Esophagus squamous epithelium (tissue), 5 donors: Measurements from ENCODE around the gene SALL3. TPM values are rescaled to one million over a fixed set of nuclear protein-coding genes. Genes with fewer than 3 reads are reported as not detected.

Experiments
- DNase-seq: peaks from one replicate; lab custom pipeline; 2025; lab: John Stamatoyannopoulos, UW
- H3K27ac ChIP-seq, 4 donors: fragments of 200-600 bp; sonication (generic); one replicate each; pipeline ENCODE4 v1.5.1; 2016 to 2019; ENCODE audit warnings: mild to moderate bottlenecking in 1 of 4
- H3K27me3 ChIP-seq, 4 donors: fragments of 200-600 bp; sonication (generic); 1 replicate in 3 of 4; 2 replicates in 1 of 4; pipeline versions ENCODE4 v1.5.1 to v1.6.0; 2017 to 2021; ENCODE audit warnings: antibody characterized with exemption in 1 of 4
- H3K36me3 ChIP-seq, 3 donors: fragments of 200-600 bp; sonication (generic); one replicate each; pipeline ENCODE4 v1.5.1; 2016 to 2019
- H3K4me1 ChIP-seq, 3 donors: fragments of 200-600 bp; sonication (generic); one replicate each; pipeline ENCODE4 v1.5.1; 2017 to 2019
- H3K4me3 ChIP-seq, 4 donors: fragments of 200-600 bp; sonication (generic); 1 replicate in 3 of 4; 2 replicates in 1 of 4; pipeline ENCODE4 v1.5.1; 2016 to 2019; ENCODE audit warnings: mild to moderate bottlenecking in 2 of 4, moderate library complexity in 1 of 4
- H3K9me3 ChIP-seq, 3 donors: fragments of 200-600 bp; sonication (generic); one replicate each; pipeline ENCODE4 v1.5.1; 2016 to 2019
- POLR2A ChIP-seq, 4 donors: fragments of 450-650 bp; IDR thresholded peaks; one replicate each; pipeline ENCODE4 v1.6.1; 2017; ENCODE audit warnings: antibody characterized with exemption in 4 of 4, mild to moderate bottlenecking in 4 of 4, moderate library complexity in 3 of 4
- WGBS, 2 donors: methylation state at CpG; one replicate each; pipeline ENCODE4 v1.1.5; 2018; 5-methylcytosine and 5-hydroxymethylcytosine counted together
- intact Hi-C: fragments of 100-400 bp; cut with DNase I; formaldehyde crosslinking; loops from one replicate; pipeline ENCODE4 v1.15.0; 2022
- total RNA-seq, 4 donors: library from RNA; depleted of rRNA; stranded (reverse); fragments of >200 nt; gene quantifications; one replicate each; pipeline ENCODE4 v1.1.0, GENCODE V29; 2016
- TF ChIP-seq, protein P1 (sequence below), 6 experiments: fragments of 450-650 bp in 4 of 6; fragments of 200-600 bp in 2 of 6; sonication (generic) in 2 of 6; IDR thresholded peaks; one replicate each; pipeline ENCODE4 v1.5.1; 2016 to 2019; ENCODE audit warnings: antibody characterized with exemption in 6 of 6, mild to moderate bottlenecking in 4 of 6, moderate library complexity in 4 of 6
- donor health status: DM: yes; HTN: yes; CAD: no.

SALL3 gene
- total RNA-seq, 4 donors from 2014 or later: not detected

DNA sequence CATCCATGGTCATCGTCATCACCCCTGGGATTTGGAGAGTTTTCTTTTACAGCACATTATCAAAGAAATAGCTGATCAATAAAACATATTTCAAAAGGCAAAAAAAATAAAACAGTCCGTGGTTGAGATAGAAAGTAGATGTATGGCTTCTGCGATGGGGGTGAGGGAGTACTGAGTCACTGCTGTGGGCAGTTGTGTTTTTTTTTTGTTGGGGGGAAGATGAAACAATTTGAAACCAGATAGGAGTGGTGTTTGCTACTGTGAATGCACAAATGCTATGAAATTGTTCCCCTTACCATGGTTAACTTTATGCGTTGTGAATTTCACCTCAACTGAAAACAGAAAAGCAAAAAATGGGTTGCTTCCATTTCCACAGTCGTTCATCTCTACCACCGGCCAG lies 11.9 kb upstream of the SALL3 start:
- Histone ChIP-seq H3K27me3 (peaks cover 0 to 59% (median 5%) of the 10 kb centered on the region in 4 donors), H3K27ac (no peak overlapping the region), H3K36me3 (no peaks in the 10 kb centered on the region), H3K9me3 (no peaks in the 10 kb centered on the region), H3K4me3 (no peak overlapping the region), H3K4me1 (no peaks in the 10 kb centered on the region)
- no peak for TF ChIP-seq POLR2A (IDR thresholded peaks at IDR 0.05)
- TF ChIP-seq, protein P1, sequence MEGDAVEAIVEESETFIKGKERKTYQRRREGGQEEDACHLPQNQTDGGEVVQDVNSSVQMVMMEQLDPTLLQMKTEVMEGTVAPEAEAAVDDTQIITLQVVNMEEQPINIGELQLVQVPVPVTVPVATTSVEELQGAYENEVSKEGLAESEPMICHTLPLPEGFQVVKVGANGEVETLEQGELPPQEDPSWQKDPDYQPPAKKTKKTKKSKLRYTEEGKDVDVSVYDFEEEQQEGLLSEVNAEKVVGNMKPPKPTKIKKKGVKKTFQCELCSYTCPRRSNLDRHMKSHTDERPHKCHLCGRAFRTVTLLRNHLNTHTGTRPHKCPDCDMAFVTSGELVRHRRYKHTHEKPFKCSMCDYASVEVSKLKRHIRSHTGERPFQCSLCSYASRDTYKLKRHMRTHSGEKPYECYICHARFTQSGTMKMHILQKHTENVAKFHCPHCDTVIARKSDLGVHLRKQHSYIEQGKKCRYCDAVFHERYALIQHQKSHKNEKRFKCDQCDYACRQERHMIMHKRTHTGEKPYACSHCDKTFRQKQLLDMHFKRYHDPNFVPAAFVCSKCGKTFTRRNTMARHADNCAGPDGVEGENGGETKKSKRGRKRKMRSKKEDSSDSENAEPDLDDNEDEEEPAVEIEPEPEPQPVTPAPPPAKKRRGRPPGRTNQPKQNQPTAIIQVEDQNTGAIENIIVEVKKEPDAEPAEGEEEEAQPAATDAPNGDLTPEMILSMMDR (IDR thresholded peaks at IDR 0.05): no peak
- DNase-seq: no peak
- 64 to 79% methylated on average over 6 of the region's 6 CpGs for WGBS, 2 donors
- intact Hi-C loops: no loop called here

DNA sequence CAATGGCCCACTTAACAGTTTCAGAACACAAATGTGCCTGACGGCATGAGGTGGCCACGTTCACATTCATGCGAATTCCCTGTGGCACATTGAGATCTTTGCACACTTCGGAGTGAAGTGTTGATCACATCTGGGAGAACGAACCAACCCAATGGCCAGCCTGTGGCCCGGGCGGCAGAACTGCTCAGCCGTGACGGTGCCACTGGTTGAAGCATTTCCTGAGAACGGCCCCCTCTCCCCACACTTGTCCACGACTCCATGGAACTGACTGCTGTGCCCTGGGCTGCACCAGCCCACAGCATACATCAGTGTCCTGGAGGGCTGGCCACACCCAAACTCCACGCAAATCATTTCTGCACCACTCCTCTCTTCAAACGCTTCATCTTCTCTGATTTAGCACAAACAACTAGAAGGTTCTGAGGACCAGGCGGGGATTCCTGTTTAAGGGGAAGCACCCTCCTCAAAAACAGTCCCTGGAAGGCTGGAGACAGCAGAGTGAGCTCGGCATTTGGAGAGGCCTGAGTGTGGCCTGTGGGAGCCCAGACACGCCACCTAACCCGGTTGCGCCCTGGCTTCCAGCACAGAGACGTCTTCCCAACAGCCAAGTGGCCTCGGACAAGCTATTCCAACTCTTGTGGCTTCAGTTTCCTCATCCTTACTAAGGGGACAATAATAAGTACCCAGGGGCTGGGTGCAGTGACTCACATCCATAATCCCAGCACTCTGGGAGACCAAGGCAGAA lies 9.9 kb upstream of the SALL3 start:
- WGBS, 2 donors: 82 to 85% methylated on average over 11 to 14 of the region's 20 CpGs
- H3K27ac ChIP-seq: no peak overlapping the region
- peaks cover 9 to 19% (median 15%) of the 10 kb centered on the region in 3 donors for H3K4me1 ChIP-seq
- H3K4me3 ChIP-seq: no peak overlapping the region
- no peaks in the 10 kb centered on the region for H3K36me3 ChIP-seq
- no peak for TF ChIP-seq POLR2A (IDR thresholded peaks at IDR 0.05)
- TF ChIP-seq, protein P1 (IDR thresholded peaks at IDR 0.05): no peak
- intact Hi-C loops: no loop called here
- DNase-seq: no peak
- H3K9me3 ChIP-seq: no peaks in the 10 kb centered on the region
- peaks cover 15 to 80% (median 22%) of the 10 kb centered on the region in 4 donors for H3K27me3 ChIP-seq

DNA sequence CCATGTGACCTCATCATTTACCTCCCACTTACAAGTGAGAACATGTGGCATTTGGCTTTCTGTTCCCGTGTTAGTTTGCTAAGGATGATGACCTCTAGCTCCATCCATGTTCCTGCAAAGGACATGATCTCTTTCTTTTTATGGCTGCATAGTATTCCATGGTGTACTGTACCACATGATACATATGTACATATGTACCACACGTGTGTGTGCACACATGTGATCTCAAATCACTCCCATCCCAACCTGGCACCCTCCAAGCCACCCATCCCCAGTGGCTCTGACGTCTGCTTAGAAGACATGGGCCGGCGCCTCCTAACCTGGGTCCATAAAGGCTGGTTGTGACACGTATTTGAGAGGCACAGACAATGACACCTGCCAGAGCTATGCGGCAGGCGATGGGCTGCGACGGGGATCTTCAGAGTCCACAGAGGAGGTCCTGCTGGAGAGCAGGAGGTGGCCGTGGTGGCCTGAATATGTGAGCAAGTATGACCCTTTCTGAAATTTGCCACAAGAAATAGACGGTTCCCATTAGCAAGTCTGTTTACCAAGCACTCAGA lies 8.8 kb upstream of the SALL3 start:
- TF ChIP-seq, protein P1 (IDR thresholded peaks at IDR 0.05): no peak
- TF ChIP-seq POLR2A (IDR thresholded peaks at IDR 0.05): no peak
- Histone ChIP-seq H3K27ac (no peak overlapping the region), H3K4me3 (no peak overlapping the region), H3K9me3 (no peaks in the 10 kb centered on the region), H3K36me3 (no peaks in the 10 kb centered on the region), H3K27me3 (peaks cover 15 to 91% (median 26%) of the 10 kb centered on the region in 4 donors), H3K4me1 (peaks cover 9 to 19% (median 15%) of the 10 kb centered on the region in 3 donors)
- no peak for DNase-seq
- WGBS, 2 donors: 75 to 79% methylated on average over 6 of the region's 12 CpGs
- intact Hi-C loops: no loop called here

DNA sequence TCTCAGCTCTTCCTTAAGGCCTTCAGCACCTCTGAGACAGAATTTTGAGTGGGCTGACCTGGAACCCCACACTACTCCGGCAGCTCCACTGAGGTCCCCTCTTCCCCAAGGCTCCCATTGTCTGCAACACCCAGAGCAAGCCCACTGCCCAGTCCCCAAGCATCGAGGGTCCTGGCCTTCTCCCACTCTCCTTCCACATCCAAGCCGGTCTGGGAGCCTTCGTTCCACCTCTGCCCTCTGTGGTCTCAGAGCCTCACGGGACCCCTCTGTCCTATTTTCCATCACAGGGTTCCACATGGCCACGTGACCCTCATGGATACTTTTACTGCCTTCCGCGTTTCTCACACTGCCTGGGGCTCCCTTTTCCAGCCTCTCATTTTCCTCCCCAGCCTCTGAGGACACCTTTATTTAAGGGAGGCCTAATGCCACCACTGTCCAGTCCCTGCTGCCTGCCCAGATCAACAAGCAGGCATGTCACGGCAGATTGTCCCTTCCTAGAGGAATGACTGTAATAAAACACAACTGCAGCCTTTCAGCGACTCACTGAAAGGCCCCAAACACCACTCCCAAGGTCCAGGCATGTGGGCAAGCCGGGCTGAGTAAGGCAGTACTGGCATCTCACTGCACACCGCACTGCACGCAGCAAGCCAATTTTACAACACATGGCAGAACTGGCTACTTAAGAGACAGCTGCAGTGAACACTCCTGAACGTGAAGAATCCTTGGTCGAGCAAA lies 7.9 kb upstream of the SALL3 start:
- WGBS, 2 donors: 75 to 80% methylated on average over 12 of the region's 15 CpGs
- TF ChIP-seq, protein P1 (IDR thresholded peaks at IDR 0.05): no peak
- TF ChIP-seq POLR2A (IDR thresholded peaks at IDR 0.05): no peak
- no peak for DNase-seq
- intact Hi-C loops: no loop called here
- Histone ChIP-seq H3K27me3 (peaks cover 17 to 91% (median 27%) of the 10 kb centered on the region in 4 donors), H3K4me1 (peaks cover 9 to 19% (median 15%) of the 10 kb centered on the region in 3 donors), H3K36me3 (no peaks in the 10 kb centered on the region), H3K27ac (no peak overlapping the region), H3K4me3 (no peak overlapping the region), H3K9me3 (no peaks in the 10 kb centered on the region)
